NT2/D1 (cell line): ENCODE measurements around the gene GKN1.

Experiments used
- SUZ12 ChIP-seq: IDR thresholded peaks from 2 replicates; pipeline ENCODE4 v1.6.1; 2011; ENCODE audit not compliant: insufficient read length, insufficient read depth; ENCODE audit errors: extremely low read depth
- ZNF274 ChIP-seq: IDR thresholded peaks from 2 replicates; pipeline ENCODE4 v1.6.1; 2011; ENCODE audit warnings: mild to moderate bottlenecking, low read depth, low read length

DNA sequence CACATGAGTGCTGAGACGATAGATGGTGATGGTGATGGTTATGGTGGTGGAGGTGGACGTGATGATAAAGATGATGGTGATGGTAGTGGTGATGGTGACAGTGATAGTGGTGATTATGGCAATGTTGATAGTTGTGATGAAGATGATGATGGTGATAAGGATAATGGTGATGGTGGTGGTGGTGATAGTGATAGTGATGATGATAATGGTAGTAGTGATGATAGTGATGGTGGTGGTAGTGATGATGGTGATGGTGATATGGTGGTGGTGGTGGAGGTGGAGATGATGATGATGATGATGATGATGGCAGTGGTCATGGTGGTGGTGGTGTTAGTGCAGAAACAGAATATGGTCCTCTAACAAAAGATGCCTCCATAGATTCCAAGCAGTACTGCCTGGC is 48.8 kb downstream of the GKN1 start:
- TF ChIP-seq ZNF274 (no peak), SUZ12 (no peak)
